GM20000 (cell line): ENCODE measurements around the gene DPYSL5.
A peak's percentile ranks its signal among the peaks of the same experiment; 100 is the strongest.

Source experiments
- DNase-seq: peaks from one replicate; pipeline ENCODE4 v3.0.0; 2012; ENCODE audit warnings: low spot score
- TF ChIP-seq, protein P1 (sequence below): IDR thresholded peaks from 2 replicates; pipeline ENCODE4 v1.5.1; 2012; ENCODE audit warnings: mild to moderate bottlenecking, control low read depth; ENCODE audit errors: extremely low read depth, missing control alignments

The DPYSL5 gene

DNA sequence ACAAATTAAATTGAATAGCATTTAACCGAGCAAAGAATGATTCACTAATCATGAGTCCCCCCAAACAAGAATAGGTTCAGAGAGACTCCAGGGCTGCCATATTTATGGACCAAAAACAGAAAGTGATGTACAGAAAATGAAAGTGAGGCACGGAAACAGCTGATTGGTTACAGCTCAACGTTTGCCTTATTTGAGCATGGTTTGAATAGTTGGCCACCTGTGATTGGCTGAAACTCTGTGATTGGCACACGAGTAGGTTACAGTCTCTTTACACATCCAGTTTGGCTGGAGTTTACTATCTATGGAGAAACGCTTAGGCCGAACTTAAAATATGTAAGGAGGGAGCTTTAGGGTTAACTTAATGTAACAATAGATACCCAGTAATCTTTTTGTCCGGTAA, 27.0 kb upstream of the DPYSL5 start:
- no peak for DNase-seq
- TF ChIP-seq, protein P1, sequence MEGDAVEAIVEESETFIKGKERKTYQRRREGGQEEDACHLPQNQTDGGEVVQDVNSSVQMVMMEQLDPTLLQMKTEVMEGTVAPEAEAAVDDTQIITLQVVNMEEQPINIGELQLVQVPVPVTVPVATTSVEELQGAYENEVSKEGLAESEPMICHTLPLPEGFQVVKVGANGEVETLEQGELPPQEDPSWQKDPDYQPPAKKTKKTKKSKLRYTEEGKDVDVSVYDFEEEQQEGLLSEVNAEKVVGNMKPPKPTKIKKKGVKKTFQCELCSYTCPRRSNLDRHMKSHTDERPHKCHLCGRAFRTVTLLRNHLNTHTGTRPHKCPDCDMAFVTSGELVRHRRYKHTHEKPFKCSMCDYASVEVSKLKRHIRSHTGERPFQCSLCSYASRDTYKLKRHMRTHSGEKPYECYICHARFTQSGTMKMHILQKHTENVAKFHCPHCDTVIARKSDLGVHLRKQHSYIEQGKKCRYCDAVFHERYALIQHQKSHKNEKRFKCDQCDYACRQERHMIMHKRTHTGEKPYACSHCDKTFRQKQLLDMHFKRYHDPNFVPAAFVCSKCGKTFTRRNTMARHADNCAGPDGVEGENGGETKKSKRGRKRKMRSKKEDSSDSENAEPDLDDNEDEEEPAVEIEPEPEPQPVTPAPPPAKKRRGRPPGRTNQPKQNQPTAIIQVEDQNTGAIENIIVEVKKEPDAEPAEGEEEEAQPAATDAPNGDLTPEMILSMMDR, result no peak

- no peak for DNase-seq
- TF ChIP-seq, protein P1, result no peak
Measured at GRCh38 chr2:26822877-26823276, 25.1 kb upstream of the DPYSL5 start.

- DNase-seq, result no peak
Measured at GRCh38 chr2:26838121-26838906, 9.6 kb upstream of the DPYSL5 start.

DNA sequence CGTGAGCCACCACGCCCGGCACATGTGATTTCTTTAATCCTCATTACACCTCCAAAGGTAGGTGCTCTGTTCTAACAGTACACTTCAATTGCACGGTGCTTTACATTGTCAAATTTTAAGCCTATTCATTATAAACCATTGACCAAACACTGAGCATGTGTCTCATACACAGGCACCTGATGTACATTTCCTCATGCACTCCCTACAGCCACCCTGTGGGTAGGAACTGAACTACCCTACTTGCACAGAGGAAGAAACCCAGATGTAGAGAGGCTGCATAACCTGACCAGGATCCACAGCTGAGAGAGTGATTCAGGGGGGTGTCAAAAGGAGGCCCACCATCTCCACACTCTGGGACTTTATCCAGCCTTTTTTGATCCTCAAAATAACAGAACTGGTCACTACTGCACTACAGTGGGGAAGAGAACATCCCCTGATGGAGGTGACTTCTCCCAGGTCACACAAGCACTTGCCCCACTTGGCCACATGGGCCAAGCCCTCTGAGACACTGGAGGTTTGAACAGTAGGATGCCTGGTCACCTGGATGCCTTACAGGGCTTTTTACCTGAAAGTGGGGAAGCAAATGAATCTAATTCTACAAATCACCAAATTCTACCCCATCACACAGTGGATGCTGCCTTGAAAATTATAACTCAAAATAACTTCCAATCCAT, 6.9 kb upstream of the DPYSL5 start:
- no peak for DNase-seq
- TF ChIP-seq, protein P1, result no peak

More at GRCh38 chr2:26838121-26838906, 9.6 kb upstream of the DPYSL5 start:
- TF ChIP-seq, protein P1, result no peak

- DNase-seq, result no peak
- TF ChIP-seq, protein P1, result no peak
Measured at GRCh38 chr2:26843041-26843440, 4.9 kb upstream of the DPYSL5 start.

DNA sequence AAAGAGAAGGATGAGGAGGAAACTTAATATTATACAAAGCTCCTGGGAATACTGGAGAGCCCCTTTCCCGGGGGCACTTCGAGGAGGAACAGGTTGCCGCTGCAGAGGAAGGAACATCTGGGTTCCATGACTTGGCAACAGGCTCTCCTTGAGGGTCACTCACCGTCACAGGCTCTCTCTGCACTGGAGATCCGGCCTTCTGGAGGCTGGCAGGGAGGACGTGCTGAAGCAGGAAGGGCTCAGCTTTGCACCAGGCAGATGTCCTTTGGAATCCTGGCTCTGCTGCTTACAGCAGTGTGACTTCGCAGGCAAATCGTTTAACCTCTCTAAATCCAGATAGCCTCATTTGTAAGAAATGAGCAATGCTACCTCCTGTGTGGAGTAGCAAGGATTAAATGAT, 2.9 kb upstream of the DPYSL5 start:
- DNase-seq, result no peak
- TF ChIP-seq, protein P1, result no peak

DNA sequence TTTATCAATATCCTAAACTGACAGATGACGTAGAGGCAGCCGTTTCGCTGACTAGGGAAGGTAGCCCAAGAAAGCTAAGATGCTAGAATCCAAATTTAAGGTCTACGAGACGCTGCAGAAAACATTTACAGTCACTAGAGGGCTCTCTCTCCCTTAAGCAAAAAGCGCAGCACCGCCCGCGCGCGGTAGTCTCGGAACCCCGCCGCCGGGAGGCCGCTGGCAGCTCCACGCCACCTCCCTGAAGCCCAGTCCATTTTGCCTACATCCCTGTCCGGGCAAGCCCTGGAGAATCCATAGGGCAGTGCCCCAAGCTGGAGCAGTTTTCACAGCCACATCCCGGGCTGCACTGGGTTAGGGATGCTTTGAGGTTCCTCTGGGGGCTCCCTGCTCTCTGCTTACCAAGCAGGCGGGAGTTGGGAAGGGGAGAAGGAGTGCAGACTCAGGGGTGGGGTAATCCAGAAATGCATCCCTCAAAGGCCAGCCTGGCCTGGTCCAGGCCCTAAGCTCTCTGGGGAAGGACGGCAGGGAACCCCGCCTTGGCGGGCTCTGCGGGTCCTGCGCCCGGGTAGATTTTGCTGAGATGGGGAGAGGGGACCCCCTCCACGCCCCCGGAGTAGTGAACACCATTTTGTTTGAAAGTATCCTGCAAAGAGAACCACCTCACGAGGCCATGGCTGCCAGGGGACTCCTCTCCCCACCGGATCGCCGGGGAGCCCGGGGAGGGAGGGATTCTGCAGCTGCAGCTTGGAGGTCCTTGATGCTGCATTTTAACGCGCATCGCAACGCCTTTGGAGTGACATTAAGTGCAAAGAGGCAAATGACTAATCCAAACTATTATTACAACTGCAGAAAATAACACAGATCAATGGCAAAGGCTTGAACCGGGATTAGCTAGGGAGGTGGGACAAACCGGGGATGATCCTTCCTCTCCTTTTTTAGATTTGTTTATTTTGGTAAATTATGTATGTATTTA, 1.3 kb upstream of the DPYSL5 start:
- peak; percentile 87 for DNase-seq
- TF ChIP-seq, protein P1, result peak; percentile 82
